Anterior cingulate cortex (tissue), 58 donors: Measurements from ENCODE around the gene FOSL1.
A peak's percentile ranks its signal among the peaks of the same experiment; 100 is the strongest.
"Not testable (repeated sequence)": the region's sequence is repeated elsewhere in the genome, so short reads cannot be mapped to it uniquely, and the experiment has no call there.

Source experiments
- DNase-seq, 58 donors: peaks; one replicate each; lab custom pipeline; 2025; lab: John Stamatoyannopoulos, UW

FOSL1 gene

GRCh38 chr11:65898656-65899355 lies 1.4 kb downstream of the FOSL1 start:
- DNase-seq = no peak

GRCh38 chr11:65897020-65897471 lies 3.1 kb downstream of the FOSL1 start:
- no peak for DNase-seq

- no peak for DNase-seq
Measured at GRCh38 chr11:65896034-65896999, 3.9 kb downstream of the FOSL1 start.

GRCh38 chr11:65895482-65895981 lies 4.7 kb downstream of the FOSL1 start:
- DNase-seq = no peak

- no peak for DNase-seq
Measured at GRCh38 chr11:65894034-65894591, 6.1 kb downstream of the FOSL1 start.

- DNase-seq = peak in 7 of 58 donors; percentile 18 to 33 (median 24)
Measured at GRCh38 chr11:65892661-65893317, 7.4 kb downstream of the FOSL1 start.

GRCh38 chr11:65892137-65892540 lies 8.0 kb downstream of the FOSL1 start:
- DNase-seq = not testable (repeated sequence)

- peak in 3 of 58 donors; percentile 19 to 54 (median 29) for DNase-seq
Measured at GRCh38 chr11:65891219-65892136, 8.7 kb downstream of the FOSL1 start.

GRCh38 chr11:65890324-65891218 lies 9.6 kb downstream of the FOSL1 start, which contains the start of gene CCDC85B:
Gene CCDC85B, plus strand, starts transcription at chr11:65890673. Its CDS starts 111 bp downstream, at chr11:65890784.
- DNase-seq = peak; percentile 75 to 99 (median 96)

GRCh38 chr11:65888163-65888814 lies 11.9 kb downstream of the FOSL1 start, which contains the start of gene FIBP:
Gene FIBP, minus strand, starts transcription at chr11:65888471. Its CDS starts 53 bp downstream, at chr11:65888418.
- peak; percentile 70 to 98 (median 96) for DNase-seq

- peak in 5 of 58 donors; percentile 50 to 76 (median 66) for DNase-seq
Measured at GRCh38 chr11:65887723-65888162, 12.4 kb downstream of the FOSL1 start.

- no peak for DNase-seq
Measured at GRCh38 chr11:65886826-65887722, 13.1 kb downstream of the FOSL1 start.

GRCh38 chr11:65885808-65886536 lies 14.2 kb downstream of the FOSL1 start:
- no peak for DNase-seq

GRCh38 chr11:65885231-65885630 lies 15.0 kb downstream of the FOSL1 start:
- no peak for DNase-seq

- DNase-seq = peak in 51 of 58 donors; percentile 19 to 80 (median 57)
Measured at GRCh38 chr11:65884716-65885092, 15.5 kb downstream of the FOSL1 start.
